HG02852 (cell line): ENCODE results near the gene ECM2.

ENCODE experiments used
- ATAC-seq: cut with Tn5 transposase; IDR thresholded peaks from one replicate; pipeline ENCODE4 v1.9.1; 2021; ENCODE audit warnings: mild to moderate bottlenecking, moderate library complexity; ENCODE audit not compliant: unreplicated experiment

The ECM2 gene

DNA sequence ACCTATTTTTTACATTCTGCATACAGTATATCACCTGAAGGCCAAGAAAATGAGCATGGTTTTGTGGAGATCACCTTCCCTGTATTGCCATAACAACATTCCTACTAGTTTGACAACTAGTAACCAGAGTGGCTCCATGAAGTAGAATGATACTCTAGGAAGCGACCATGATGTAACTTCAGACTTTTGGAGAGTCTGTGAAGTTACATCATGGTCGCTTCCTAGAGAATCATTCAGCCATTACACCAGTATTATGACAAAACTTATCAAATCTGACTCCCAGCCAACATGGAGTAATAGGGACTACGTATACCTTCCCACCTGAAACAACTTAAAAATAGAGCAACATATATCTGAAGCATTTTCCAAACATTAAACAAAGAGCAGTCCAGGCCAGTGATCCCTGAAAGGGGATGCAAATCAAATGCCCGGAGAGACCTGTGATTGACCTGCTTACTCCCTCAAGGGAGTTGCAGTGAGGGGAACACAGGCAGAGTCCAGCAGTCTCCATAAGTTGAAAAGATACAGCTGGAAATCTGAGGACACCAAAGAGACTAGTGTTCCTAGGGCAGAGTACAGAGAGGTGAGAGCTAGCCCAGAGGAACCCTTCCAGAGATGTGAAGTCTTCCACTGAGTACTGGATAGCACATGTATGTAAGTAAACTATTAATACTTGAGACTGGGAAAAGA, 7.8 kb downstream of the ECM2 start:
- ATAC-seq = no peak

DNA sequence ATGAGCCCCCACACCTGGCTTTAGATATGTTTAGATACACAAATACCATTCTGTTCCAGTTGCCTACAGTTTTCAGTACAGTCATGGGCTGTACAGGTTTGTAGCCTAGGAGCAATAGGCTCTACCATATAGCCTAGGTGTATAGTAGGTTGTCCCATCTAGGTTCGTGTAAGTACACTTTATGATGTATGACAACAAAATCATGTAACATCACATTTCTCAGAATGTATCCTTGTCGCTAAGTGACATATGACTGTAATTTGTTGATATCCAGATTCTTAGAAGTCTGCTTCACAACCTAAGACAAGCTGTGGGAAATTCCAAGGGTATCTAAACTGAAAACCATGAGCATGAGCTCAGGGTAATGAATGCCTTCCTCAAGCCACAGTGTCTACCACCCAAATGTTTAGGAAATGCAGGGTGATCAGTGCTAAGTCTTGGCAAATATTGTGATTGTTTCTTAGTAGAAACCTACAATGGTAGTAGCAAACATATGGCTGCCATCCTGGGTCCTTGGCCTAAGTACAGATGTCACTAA, 8.4 kb downstream of the ECM2 start:
- no peak for ATAC-seq

DNA sequence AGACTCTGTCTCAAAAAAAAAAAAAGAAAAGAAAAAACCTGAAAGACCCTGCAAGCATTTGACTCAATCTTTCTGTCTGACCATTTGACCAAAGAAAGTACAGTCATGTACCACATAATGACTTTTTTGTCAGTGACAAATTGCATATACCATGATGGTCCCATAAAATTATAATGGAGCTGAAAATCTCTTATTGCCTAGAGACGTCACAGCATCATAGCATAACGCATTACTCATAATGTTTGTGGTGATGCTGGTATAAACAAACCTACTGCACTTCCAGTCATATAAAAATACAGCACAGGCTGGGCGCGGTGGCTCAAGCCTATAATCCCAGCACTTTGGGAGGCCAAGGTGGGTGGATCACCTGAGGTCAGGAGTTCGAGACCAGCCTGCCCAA, 10.5 kb downstream of the ECM2 start:
- no peak for ATAC-seq

DNA sequence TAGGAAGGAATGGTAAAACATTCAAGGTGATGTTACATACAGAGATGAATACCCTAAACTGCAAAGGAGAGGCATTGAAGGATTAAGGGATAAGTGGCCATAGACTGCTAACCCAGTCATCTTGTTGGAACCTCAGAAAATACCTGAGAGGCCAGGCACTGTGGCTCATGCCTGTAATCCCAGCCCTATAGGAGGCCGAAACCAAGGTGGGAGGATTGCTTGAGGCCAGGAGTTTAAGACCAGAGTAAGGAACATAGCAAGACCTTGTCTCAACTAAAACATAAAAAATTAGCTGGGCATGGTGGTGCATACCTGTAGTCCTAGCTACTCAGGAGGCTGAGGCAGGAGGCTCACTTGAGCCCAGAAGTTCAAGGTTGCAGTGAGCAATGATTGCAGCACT, 10.9 kb downstream of the ECM2 start:
- no peak for ATAC-seq

DNA sequence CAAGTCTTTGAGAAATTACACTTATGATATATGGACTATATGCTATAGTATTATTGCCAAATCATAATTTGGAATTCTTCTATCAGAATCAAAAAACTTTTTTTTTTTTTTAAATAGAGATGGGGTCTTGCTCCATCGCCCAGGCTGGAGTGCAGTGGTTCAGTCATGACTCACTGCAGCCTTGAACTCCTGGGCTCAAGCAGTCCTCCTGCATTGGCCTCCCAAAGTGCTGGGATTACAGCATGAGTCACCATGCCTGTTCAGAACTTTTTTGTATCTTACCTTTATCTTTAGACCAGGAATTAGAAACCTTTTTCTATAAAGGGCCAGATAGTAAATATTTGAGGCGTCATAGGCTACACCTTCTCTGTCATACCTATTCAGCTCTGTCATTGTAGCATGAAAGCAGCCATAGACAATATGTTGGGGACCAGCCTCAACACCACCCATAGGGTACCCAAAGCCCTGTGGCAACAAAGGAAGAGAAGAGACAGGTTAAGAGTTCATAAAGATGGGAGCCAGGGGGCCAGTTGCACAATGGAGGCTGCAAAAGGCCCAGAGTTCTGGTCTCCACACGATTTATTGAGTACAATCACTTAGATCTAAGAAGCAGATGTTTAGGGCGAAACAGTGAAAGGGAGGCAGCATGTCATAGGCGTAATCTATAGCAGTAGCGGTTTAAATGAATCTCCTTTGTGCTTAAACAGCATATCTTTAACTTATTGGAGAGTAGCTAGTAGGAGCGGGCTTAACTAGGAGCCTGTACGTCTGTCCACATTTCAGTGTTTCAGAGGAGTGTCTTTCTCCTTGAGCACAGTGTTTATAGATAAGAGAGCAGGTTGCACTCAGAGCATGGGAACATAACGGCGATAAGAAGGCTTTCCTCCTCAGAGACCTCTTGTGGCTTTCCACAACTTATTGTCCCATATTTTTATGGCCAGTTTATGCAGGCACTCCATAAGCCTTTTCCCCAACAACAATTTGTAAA, 12.5 kb downstream of the ECM2 start:
- no peak for ATAC-seq

DNA sequence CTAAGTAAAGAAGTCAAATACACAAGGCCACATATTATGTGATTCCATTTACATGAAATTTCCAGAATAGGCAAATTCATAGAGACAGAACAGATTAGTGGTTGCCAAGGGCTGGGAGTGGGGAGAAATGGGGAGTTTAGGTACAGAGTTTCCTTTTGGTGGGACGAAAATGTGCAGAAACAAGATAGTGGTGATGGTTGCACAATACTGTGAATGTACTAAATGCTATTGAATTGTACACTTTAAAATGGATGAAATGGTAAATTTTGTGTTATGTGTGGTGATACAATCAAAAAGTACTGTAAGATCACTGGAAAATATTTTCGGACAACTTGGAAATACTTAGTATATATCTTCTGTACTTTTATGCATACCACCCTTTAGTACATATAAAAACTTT, 15.0 kb downstream of the ECM2 start:
- no peak for ATAC-seq

DNA sequence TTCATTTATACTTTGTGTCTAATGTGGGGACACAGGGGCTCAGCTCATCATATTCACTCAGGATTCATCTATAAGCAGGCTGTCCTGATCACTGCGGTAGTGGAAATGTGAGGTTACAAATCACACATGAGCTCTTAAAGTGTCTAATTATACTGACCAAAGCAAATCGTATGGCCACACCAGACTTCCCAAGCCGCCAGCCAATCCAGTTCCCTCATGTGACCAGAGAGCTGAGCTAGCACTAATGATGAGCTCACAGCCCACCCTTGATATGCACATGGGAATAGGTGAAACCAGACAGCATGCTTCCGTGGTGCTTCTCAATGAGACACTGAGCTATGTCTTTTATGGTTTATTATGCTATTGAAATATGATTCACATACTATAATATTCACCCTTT, 17.6 kb downstream of the ECM2 start:
- no peak for ATAC-seq

DNA sequence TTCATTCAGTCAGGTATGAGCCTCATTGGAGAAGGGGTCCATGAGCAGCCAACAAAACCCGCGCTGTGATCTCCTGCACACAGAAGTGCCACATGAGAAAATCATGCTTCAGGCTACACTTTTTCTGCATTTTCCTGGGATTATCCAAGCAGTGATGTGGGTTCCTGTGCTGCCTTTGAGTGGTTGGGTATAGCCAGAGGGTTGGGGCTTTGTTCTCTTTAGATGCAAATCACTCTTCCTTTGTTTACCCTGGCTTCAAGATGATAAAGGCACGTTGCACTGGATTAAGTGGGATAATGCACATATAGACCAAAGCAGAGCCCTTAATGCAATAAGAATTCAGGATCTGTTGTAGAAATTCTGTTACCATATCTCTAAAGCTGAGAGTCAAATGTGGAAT, 18.7 kb downstream of the ECM2 start:
- no peak for ATAC-seq

DNA sequence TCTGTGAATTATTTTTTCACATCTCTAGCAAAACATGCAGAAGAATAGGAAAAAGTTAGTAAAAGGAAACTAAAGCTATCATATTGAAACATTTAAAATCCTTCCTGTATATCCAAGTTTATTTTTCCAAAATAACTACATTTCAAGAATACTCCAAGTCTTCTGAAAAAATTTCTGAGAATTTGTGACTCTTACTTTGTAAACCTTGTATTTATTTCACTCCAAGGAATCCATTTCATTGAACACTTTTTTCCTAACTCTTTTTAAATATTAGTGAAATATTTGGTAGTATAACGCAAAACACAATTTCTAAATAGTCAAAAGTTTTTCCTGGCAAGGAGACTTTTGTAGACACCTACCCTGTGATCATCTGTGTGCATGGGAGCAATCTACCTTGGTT, 19.3 kb downstream of the ECM2 start:
- ATAC-seq = no peak

DNA sequence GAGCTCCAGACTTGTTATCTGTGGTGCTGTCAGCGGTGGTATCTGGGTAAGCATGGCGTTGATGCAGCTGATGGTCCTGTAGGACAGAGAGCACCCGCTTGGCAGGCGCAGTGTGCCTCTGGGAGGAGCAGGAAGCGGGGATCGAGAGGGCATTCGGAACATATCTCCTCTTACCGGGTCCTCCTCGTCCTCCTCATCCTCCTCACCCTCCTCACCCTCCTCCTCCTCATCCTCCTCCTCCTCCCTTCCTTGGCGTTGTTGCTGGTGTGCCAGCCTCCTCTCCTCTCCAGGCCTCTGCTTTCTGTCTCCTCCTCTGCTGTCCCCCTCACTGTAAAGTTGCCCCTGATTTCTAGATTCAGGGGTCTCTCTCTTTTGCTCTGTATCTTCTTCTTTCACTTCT, 21.2 kb downstream of the ECM2 start:
- no peak for ATAC-seq

DNA sequence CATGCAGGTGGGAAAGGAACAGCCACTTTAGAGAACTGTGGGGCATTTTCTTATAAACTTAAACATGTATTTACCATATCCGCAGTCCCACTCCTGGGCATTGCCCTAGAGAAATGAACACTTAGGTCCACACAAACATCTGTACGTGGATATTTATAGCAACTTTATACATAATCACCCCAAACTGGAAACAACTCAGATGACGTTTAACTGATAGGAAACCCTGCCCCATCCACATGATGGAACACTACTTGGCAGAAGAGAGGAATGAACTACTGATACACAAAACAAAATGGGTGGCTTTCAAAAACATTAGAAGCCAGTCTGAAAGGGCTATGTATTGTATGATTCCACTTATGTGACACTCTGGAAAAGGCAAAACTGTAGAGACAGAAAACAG, 22.4 kb downstream of the ECM2 start:
- ATAC-seq = no peak

DNA sequence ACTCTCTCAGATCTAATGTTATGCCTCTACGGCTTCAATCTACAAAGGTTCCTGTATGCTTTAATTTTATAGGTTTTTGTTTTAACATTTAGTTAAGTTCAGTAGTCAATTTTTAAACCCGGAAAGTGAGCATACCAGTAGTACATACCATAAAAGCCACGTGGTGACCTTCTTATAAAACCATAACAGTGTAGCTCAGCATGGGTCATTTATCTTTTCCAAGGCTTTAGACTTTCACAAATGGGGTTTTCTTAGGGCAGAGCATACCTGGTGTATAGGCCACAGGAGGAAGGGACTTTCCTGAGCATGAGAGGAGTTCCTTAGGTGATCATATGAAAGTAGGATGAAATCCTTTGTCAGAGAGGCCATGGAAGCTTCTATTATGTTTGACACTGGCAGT, 23.2 kb downstream of the ECM2 start:
- ATAC-seq = no peak

DNA sequence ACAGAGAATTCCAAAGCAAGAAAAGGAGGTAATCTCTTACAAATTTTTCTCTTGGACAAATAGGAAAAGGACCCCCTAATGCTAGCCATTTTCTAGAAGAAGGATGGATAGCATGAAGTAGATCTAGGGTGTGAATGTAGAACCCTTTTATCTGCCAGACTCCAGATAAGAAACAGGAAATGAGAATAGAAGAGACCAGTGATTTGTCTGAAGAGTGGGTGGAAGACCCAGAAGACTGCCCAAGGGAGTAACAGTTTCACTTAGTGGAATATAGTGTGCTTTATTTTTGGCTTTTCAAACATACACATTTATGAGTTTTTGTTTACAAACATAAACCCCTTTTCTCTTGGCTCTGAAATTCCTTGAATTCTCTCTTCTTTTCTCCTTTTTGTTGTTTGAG, 25.0 kb downstream of the ECM2 start:
- no peak for ATAC-seq

DNA sequence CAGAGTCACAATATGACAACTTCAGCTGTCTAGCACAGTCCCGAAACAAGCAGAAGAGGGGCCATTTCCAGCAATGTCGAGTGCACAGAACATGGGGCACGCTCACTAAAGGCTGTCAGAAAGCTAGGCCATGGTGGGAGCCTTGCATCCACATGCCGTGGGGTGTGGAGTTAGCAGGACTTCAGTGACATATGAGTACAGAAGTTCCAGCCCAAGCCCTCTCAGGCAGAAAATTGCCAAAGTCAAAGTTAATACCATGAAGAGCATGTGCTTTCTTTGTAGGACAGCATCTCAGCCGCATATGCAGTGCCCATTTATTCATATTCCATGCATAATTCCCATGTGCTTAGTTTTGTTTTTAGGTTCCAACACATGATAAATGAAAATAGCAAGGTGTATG, 26.7 kb downstream of the ECM2 start:
- no peak for ATAC-seq

DNA sequence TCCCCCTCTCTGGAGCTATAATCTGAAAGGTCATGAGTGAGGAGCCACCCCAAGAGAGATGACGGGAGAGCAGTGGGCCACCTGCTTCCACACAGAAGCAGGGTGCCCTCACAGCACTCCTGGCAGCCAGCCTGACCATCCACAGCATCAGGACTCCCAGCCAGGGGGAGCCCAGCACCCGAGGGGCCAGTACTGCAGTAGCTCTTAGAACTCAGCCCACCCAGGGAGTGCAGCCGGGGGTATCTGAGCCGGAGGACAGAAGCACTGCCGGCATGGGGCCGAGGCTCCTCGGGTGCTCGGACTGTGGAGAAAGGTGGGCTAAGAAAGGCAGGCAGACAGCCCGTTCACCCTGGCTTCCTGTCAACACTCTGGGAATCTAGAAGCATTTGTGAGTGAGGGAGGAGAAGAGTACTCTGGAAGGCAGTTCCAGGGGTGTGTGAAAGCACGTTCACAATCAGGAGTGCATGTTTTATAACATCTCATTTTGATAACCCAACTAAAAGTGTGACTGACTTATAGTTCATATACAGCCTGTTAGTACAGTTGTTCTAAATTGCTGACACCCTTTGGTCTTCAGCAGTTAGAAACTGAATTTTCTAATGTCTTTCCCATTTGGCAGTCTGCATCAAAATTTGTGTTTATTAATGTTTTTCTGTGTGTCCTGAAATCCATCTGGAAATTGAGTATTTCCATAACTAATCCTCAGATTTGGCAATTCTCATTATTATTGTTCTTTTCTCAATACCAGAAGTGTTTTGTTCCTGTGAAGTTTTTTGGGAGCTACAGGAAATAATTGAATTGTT, 27.6 kb downstream of the ECM2 start:
- no peak for ATAC-seq

DNA sequence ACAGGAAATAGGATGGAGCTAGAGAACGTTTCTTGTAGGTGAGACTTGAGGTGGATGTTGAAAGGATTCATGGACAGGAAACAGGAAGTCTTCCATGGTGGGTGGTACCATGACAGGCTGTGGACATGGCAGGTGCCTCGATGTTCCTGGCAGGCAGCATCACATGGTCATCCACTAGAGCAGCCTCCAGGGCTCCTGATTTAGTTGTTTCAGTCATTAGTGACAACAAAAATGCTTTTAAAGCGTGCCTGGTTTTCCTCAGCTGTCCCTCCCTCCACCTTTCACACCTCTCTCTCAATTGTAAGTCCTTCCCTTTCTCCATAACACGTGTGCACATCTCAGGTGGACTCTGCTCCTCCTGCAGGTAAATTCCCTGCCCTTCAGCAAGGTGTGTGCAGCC, 28.3 kb downstream of the ECM2 start:
- no peak for ATAC-seq

DNA sequence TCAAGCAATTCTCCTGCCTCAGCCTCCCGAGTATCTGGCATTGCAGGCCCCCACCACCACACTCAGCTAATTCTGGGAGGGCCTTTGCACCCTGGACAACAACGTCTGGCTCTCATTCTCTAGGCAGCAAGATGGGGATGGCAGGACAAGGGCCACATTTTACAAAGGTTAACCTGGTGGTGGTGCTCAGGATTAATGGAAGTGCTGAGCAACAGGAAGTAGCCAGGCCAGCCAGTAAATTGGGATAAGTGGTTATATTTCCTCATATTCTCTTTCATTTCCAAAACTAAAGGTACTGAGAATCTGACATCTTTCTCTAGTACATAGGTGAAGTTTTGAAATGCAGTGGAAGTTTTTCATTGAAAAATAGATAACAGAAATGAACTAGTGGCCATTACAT, 28.8 kb downstream of the ECM2 start:
- no peak for ATAC-seq

DNA sequence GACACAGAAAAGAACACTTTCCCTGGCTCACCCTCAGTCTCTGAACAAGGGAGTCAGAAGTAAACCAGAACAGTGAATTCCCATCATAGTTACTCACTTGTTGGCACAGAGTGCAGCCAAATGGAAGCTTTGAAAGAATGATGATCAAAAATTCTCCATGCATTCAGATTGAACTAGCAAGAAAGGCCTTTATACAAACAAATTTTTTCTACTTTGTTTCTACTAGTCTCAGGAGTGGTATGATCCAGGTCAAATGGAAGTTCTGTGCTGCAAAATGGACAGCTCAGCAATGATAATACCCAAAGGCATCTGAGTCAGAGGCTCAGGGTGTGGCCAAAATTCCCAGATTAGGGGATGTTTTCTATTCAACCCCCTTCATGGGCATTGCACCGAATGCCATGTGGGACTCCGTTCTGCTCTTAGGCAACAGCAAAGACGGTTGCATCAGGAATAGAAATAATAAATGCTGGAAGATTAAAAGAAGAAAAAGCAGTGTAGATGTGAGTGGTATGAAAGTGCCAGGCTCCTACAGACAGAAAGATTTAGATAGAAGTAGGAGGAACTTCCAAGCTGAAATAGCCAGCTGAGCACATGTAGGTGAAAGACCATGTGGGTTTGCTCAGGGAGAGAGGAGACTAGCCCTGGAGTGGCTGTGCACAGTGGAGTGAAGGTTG, 29.5 kb downstream of the ECM2 start:
- ATAC-seq = no peak

DNA sequence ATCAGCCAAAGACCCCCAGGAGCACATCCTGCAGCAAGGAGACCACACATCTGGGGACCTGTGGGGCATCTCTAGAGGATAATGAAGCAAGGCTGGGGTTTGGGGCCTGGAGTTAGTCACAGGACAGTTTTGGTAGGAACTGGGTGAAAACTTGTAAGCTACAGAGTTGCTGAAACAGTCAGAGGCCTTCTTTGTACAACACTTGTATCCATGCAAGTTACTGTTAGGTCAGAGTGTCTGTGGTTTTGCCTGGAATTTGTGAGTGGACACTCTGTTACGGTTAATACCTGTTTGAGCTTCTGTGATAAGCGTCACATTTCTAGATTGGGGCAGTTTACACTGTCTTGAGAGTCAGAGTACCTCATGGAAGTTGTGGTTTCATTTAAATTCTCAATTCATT, 30.9 kb downstream of the ECM2 start:
- no peak for ATAC-seq

DNA sequence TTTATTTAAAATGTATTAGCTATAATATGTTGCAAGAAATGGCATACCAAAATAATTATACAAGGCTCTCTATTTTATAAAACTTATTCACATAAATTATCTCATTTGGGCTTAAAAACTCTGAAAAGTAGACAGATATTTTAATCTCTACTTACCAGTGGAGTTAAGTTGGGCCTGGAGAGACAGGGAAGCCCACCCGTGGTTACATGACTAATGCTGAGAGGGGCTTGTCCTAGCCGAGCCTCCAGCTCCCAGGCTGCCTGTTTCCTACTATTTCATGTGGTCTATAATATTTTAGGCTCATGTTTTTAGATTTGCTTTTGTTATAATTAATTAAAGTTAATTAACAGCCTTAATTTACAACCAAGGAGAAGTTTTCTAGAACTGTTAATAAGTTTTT, 32.6 kb downstream of the ECM2 start:
- ATAC-seq = no peak
